A673 (cell line): Measurements from ENCODE around the gene CTNNA1.

Source experiments
- EZH2 ChIP-seq: fragments of 200-600 bp; sonication (generic); IDR thresholded peaks from 2 replicates; pipeline ENCODE4 v1.6.1; 2017; ENCODE audit warnings: borderline replicate concordance, low read depth, mild to moderate bottlenecking, mixed read lengths, antibody characterized with exemption, low read length; ENCODE audit not compliant: poor library complexity, severe bottlenecking
- TF ChIP-seq, protein P1 (sequence below): fragments of 300-800, 200-600 bp; sonication (generic); conservative IDR thresholded peaks from 2 replicates; pipeline ENCODE4 v1.5.1; 2017; ENCODE audit warnings: low read depth, mild to moderate bottlenecking, antibody characterized with exemption, low read length, moderate library complexity, mixed read lengths

DNA sequence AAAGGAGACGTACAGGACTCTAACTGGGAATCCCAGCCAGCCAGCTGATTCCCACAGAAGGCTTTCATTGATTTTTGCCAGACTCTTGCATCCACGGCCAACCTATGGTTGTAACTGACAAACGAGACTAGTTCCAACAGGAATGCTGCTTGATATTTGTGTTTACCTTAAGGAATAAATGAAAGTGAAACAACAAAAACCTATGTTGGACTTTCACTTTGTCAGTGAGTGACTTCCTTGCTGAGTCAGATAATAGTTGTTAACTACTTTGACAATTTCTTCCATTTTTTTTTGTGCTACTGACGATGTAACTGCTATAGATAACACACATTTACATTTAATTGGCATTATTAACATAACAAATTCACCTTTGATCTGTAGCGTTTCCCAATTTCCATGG is 185.3 kb downstream of the CTNNA1 start:
- TF ChIP-seq, protein P1, sequence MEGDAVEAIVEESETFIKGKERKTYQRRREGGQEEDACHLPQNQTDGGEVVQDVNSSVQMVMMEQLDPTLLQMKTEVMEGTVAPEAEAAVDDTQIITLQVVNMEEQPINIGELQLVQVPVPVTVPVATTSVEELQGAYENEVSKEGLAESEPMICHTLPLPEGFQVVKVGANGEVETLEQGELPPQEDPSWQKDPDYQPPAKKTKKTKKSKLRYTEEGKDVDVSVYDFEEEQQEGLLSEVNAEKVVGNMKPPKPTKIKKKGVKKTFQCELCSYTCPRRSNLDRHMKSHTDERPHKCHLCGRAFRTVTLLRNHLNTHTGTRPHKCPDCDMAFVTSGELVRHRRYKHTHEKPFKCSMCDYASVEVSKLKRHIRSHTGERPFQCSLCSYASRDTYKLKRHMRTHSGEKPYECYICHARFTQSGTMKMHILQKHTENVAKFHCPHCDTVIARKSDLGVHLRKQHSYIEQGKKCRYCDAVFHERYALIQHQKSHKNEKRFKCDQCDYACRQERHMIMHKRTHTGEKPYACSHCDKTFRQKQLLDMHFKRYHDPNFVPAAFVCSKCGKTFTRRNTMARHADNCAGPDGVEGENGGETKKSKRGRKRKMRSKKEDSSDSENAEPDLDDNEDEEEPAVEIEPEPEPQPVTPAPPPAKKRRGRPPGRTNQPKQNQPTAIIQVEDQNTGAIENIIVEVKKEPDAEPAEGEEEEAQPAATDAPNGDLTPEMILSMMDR, result no peak
- no peak for TF ChIP-seq EZH2
